DND-41 (cell line): ENCODE measurements around the gene MC5R.
A peak's percentile ranks its signal among the peaks of the same experiment; 100 is the strongest.

Experiments
- ATAC-seq: fragments of 200-7000 bp; cut with Tn5 transposase; 3 replicates; pipeline ENCODE4 v1.9.1; 2021; ENCODE audit warnings: low read depth; ENCODE audit not compliant: insufficient read depth
- DNase-seq: peaks from one replicate; pipeline ENCODE4 v3.0.0-alpha.2; 2020
- H2AFZ ChIP-seq: 2 replicates; pipeline ENCODE4 v1.6.0; 2012; ENCODE audit warnings: low read depth, low read length
- H3K27ac ChIP-seq: 2 replicates; pipeline ENCODE4 v1.5.1; 2012; ENCODE audit warnings: low read length, inconsistent platforms
- H3K27me3 ChIP-seq: fragments of 200-600 bp; sonication (generic); 2 replicates; pipeline ENCODE4 v1.6.0; 2012; ENCODE audit warnings: low read length, mild to moderate bottlenecking, inconsistent platforms; ENCODE audit not compliant: insufficient read depth, poor library complexity
- H3K36me3 ChIP-seq: 2 replicates; pipeline ENCODE4 v1.5.1; 2012; ENCODE audit warnings: low read length, inconsistent platforms; ENCODE audit not compliant: insufficient read depth
- H3K4me1 ChIP-seq: 2 replicates; pipeline ENCODE4 v1.5.1; 2012; ENCODE audit warnings: mild to moderate bottlenecking, low read length; ENCODE audit not compliant: insufficient read depth
- H3K4me2 ChIP-seq: 2 replicates; pipeline ENCODE4 v1.6.0; 2012; ENCODE audit warnings: mild to moderate bottlenecking, moderate library complexity, low read length, inconsistent platforms; ENCODE audit not compliant: insufficient read depth
- H3K4me3 ChIP-seq, 2 experiments: fragments of 200-600 bp in 1 of 2; shearing (Covaris generic) in 1 of 2; 2 replicates each; pipeline ENCODE4 v1.5.1; 2012 to 2016; ENCODE audit warnings: inconsistent platforms in 2 of 2, low read length in 2 of 2, mild to moderate bottlenecking in 2 of 2, low read depth in 1 of 2, moderate library complexity in 1 of 2
- H3K79me2 ChIP-seq: 2 replicates; pipeline ENCODE4 v1.6.0; 2012; ENCODE audit warnings: low read length, inconsistent platforms; ENCODE audit not compliant: insufficient read depth
- H3K9ac ChIP-seq: 2 replicates; pipeline ENCODE4 v1.6.0; 2012; ENCODE audit warnings: low read depth, mild to moderate bottlenecking, inconsistent platforms, low read length, moderate library complexity
- H3K9me3 ChIP-seq: 2 replicates; pipeline ENCODE4 v1.5.1; 2012; ENCODE audit warnings: low read length, moderate library complexity, mild to moderate bottlenecking, inconsistent platforms; ENCODE audit not compliant: insufficient read depth, severe bottlenecking
- H4K20me1 ChIP-seq: 2 replicates; pipeline ENCODE4 v1.6.0; 2012; ENCODE audit warnings: low read length; ENCODE audit not compliant: insufficient read depth
- EZH2 ChIP-seq: IDR thresholded peaks from 3 replicates; pipeline ENCODE4 v1.6.1; 2012; ENCODE audit warnings: borderline replicate concordance, low read depth, mild to moderate bottlenecking, moderate library complexity, low read length, inconsistent platforms; ENCODE audit not compliant: severe bottlenecking
- TF ChIP-seq, protein P1 (sequence below): IDR thresholded peaks from 2 replicates; pipeline ENCODE4 v1.5.1; 2012; ENCODE audit warnings: borderline replicate concordance, low read length, moderate library complexity, mild to moderate bottlenecking; ENCODE audit not compliant: poor library complexity, severe bottlenecking; ENCODE audit errors: extremely low read depth

The MC5R gene

DNA sequence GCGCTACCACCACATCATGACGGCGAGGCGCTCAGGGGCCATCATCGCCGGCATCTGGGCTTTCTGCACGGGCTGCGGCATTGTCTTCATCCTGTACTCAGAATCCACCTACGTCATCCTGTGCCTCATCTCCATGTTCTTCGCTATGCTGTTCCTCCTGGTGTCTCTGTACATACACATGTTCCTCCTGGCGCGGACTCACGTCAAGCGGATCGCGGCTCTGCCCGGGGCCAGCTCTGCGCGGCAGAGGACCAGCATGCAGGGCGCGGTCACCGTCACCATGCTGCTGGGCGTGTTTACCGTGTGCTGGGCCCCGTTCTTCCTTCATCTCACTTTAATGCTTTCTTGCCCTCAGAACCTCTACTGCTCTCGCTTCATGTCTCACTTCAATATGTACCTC, 2.3 kb downstream of the MC5R start:
- TF ChIP-seq, protein P1, sequence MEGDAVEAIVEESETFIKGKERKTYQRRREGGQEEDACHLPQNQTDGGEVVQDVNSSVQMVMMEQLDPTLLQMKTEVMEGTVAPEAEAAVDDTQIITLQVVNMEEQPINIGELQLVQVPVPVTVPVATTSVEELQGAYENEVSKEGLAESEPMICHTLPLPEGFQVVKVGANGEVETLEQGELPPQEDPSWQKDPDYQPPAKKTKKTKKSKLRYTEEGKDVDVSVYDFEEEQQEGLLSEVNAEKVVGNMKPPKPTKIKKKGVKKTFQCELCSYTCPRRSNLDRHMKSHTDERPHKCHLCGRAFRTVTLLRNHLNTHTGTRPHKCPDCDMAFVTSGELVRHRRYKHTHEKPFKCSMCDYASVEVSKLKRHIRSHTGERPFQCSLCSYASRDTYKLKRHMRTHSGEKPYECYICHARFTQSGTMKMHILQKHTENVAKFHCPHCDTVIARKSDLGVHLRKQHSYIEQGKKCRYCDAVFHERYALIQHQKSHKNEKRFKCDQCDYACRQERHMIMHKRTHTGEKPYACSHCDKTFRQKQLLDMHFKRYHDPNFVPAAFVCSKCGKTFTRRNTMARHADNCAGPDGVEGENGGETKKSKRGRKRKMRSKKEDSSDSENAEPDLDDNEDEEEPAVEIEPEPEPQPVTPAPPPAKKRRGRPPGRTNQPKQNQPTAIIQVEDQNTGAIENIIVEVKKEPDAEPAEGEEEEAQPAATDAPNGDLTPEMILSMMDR, result no peak
- no peak for TF ChIP-seq EZH2
- 0 out of 2 replicates have a peak overlapping the region, but pooled peaks have one; percentile 6 for H3K4me2 ChIP-seq
- H3K27ac ChIP-seq, result no peak overlapping the region
- H3K9me3 ChIP-seq, result no peaks in the 10 kb centered on the region
- no peak overlapping the region for H3K4me3 ChIP-seq
- no peak for ATAC-seq
- peaks cover 34% of the 10 kb centered on the region for H3K4me1 ChIP-seq
- no peak overlapping the region for H3K9ac ChIP-seq
- H3K79me2 ChIP-seq, result peaks cover 4% of the 10 kb centered on the region
- peaks cover 16% of the 10 kb centered on the region for H3K27me3 ChIP-seq
- H2AFZ ChIP-seq, result no peak overlapping the region
- DNase-seq, result no peak
- H3K36me3 ChIP-seq, result no peaks in the 10 kb centered on the region
- no peaks in the 10 kb centered on the region for H4K20me1 ChIP-seq

DNA sequence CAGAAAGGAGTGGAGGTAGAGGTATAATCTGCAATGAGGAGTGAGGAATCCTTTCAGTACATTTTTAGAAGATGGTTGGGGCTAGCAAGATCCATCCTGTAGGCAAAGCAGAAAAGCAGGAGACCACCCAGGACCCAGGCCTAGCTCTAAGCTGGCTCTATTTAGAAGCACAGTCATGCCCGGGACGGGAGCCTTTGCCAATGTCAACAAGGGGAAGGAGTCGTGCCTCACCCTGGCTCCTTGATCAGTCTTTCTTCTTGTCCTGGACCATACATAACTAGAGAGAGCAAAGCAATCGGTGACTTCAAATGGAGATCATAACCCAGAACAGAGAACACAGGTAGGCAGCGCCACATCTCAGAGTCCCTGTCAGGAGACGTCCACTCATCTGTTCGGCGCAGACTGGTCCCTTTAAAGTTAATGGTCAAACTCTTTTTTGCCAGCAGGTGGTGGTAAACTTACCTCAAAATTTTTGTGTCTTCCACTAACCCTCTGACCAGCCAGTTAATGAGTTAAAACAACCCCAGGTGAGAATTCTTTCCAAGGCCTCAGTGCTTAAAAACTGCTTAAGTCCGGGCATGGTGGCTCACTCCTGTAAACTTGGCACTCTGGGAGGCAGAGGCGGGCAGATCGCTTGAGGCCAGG, 8.0 kb downstream of the MC5R start:
- no peak for TF ChIP-seq EZH2
- TF ChIP-seq, protein P1, result peak; percentile 18
- Histone ChIP-seq H3K9ac (no peak overlapping the region), H3K9me3 (no peaks in the 10 kb centered on the region), H3K4me2 (no peak overlapping the region), H3K4me1 (peaks cover 37% of the 10 kb centered on the region), H3K79me2 (no peaks in the 10 kb centered on the region), H2AFZ (no peak overlapping the region), H3K4me3 (no peak overlapping the region), H3K27ac (no peak overlapping the region), H3K27me3 (peaks cover 3% of the 10 kb centered on the region), H4K20me1 (no peaks in the 10 kb centered on the region), H3K36me3 (no peaks in the 10 kb centered on the region)
- no peak for DNase-seq
- no peak for ATAC-seq

DNA sequence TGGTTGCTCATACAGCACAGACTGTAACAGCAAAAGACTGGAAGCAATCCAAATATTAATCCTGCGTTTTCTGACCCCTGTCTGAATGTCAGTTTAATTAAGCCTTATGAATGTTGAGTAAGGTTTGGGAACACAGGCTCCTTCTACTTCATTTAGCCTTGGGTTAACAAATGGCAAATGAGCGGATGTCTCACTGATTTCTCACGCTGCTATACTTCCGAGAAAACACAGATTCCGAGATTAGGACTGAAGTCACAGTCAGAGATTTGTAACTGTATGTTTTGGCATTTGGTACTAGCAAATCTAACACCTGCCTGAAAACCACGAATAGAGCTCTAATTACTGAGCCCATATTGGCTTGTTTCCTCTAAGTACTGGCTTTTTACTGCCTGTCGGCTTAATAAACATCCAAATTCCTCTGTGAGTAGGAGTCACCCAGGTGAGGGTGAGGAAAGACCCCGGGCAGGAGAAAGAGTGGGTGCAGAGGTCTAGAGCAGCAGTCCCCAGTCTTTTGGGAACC, 10.6 kb downstream of the MC5R start:
- H3K27me3 ChIP-seq, result no peaks in the 10 kb centered on the region
- no peak overlapping the region for H2AFZ ChIP-seq
- H3K27ac ChIP-seq, result peak overlapping the region; percentile 49; the same call in 1 of the 2 replicates
- H3K9ac ChIP-seq, result no peak overlapping the region
- peaks cover 36% of the 10 kb centered on the region for H3K4me1 ChIP-seq
- TF ChIP-seq, protein P1, result no peak
- no peak for TF ChIP-seq EZH2
- H4K20me1 ChIP-seq, result no peaks in the 10 kb centered on the region
- no peak overlapping the region for H3K4me3 ChIP-seq
- no peak overlapping the region for H3K4me2 ChIP-seq
- H3K79me2 ChIP-seq, result no peaks in the 10 kb centered on the region
- ATAC-seq (peak; percentile 81), DNase-seq (peak; percentile 67)
- no peaks in the 10 kb centered on the region for H3K9me3 ChIP-seq
- H3K36me3 ChIP-seq, result no peaks in the 10 kb centered on the region
